Measurements from ENCODE around the gene CMSS1.

GRCh38 chr3:99990179-99990578 is 172.5 kb downstream of the CMSS1 start:
- TF ChIP-seq EZH2 (IDR thresholded peaks at IDR 0.05; ENCODE audit: borderline replicate concordance, insufficient read depth, low read depth, low read length, poor library complexity, severe bottlenecking) (no peak), CTCF (IDR thresholded peaks at IDR 0.05) (no peak)

Measured in B cell (primary cell).